Esophagus muscularis mucosa (tissue), 4 donors: ENCODE results near the gene IGLL5. TPM values are rescaled to one million over a fixed set of nuclear protein-coding genes. Genes with fewer than 3 reads are reported as not detected.

Experiments
- DNase-seq: peaks from one replicate; pipeline ENCODE4 v3.0.0-alpha.2; 2017; ENCODE audit errors: extremely low spot score
- H3K27ac ChIP-seq, 4 donors: fragments of 200-600 bp; sonication (generic); replicated peaks in 1 of 4; 1 replicate in 3 of 4; 2 replicates in 1 of 4; pipeline ENCODE4 v1.5.1; 2016 to 2019; ENCODE audit warnings: mild to moderate bottlenecking in 1 of 4
- H3K27me3 ChIP-seq, 4 donors: fragments of 200-600 bp; sonication (generic); one replicate each; pipeline versions ENCODE4 v1.5.1 to v1.6.0; 2016 to 2019
- H3K36me3 ChIP-seq, 4 donors: fragments of 200-600 bp; sonication (generic); one replicate each; pipeline ENCODE4 v1.5.1; 2016 to 2019
- H3K4me1 ChIP-seq, 4 donors: fragments of 200-600 bp; sonication (generic); one replicate each; pipeline ENCODE4 v1.5.1; 2016 to 2019
- H3K4me3 ChIP-seq, 4 donors: fragments of 200-600 bp; sonication (generic); 1 replicate in 2 of 4; 2 replicates in 2 of 4; pipeline ENCODE4 v1.5.1; 2016 to 2019; ENCODE audit warnings: mild to moderate bottlenecking in 4 of 4, moderate library complexity in 1 of 4
- H3K9me3 ChIP-seq, 4 donors: fragments of 200-600 bp; sonication (generic); 1 replicate in 3 of 4; 2 replicates in 1 of 4; pipeline ENCODE4 v1.5.1; 2016 to 2019
- EP300 ChIP-seq: sonication (generic); formaldehyde crosslinking; IDR thresholded peaks from one replicate; pipeline ENCODE4 v1.6.1; 2017; ENCODE audit warnings: antibody characterized with exemption
- POLR2A ChIP-seq: fragments of 450-650 bp; IDR thresholded peaks from one replicate; pipeline ENCODE4 v1.6.1; 2017; ENCODE audit warnings: antibody characterized with exemption, moderate library complexity, mild to moderate bottlenecking, low read depth
- POLR2AphosphoS5 ChIP-seq, 2 donors: sonication (generic); formaldehyde crosslinking; IDR thresholded peaks; one replicate each; pipeline ENCODE4 v1.6.1; 2017; ENCODE audit warnings: antibody characterized with exemption in 2 of 2
- WGBS: methylation state at CpG from one replicate; pipeline ENCODE4 v1.1.5; 2018; 5-methylcytosine and 5-hydroxymethylcytosine counted together
- intact Hi-C: fragments of 100-400 bp; cut with DNase I; formaldehyde crosslinking; loops from one replicate; pipeline ENCODE4 v1.15.1; 2023
- total RNA-seq, 4 donors: library from RNA; depleted of rRNA; stranded (reverse); fragments of >200 nt; gene quantifications; one replicate each; pipeline versions ENCODE4 v1.1.0 to v1.2.1, GENCODE V29; 2016
- TF ChIP-seq, protein P1 (sequence below), 3 experiments: fragments of 200-600 bp in 2 of 3; fragments of 450-650 bp in 1 of 3; sonication (generic) in 2 of 3; IDR thresholded peaks; one replicate each; pipeline ENCODE4 v1.5.1; 2017 to 2019; ENCODE audit warnings: antibody characterized with exemption in 3 of 3, mild to moderate bottlenecking in 2 of 3, moderate library complexity in 1 of 3

The IGLL5 gene
- total RNA-seq, 4 donors from 2014 or later, result 0.39 to 1.3 (median 0.80) TPM; not detected in 1

DNA sequence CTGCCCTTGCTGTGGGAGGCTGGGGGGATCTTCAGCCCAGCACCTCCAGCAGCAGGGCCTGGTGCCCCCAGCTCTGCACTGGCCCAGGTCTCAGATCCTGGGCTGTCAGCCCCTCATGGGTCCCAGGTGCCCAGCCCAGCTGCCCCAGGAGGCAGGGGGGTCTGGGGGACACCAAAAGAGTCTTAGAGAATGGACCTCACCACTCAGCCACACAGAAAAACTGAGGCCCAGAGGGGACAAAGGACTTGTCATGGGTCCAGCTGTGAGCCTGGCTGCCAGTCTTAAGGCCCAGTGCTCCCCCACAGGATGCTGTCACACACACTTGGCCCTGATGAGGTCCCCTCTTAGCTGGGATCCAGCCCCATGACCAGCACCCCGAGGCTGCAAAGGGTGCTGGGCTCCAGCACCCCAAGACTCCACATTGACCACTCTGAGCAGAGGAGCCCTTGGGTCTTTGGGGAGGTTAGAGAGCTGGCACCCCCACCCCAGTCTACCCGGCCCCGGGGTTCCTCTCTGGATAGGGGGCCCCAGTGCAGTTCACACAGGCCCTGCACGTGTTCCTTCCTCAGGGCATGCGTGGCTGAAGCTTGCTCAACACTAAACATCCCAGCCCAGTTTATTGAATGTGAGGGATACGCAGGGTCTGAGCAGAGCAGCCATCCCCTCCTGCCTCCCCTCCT lies 54.4 kb downstream of the IGLL5 start:
- 94% methylated on average over 5 of the region's 6 CpGs for WGBS
- TF ChIP-seq POLR2A (no peak), POLR2AphosphoS5 (IDR thresholded peaks at IDR 0.05) (no peak), EP300 (no peak)
- TF ChIP-seq, protein P1, sequence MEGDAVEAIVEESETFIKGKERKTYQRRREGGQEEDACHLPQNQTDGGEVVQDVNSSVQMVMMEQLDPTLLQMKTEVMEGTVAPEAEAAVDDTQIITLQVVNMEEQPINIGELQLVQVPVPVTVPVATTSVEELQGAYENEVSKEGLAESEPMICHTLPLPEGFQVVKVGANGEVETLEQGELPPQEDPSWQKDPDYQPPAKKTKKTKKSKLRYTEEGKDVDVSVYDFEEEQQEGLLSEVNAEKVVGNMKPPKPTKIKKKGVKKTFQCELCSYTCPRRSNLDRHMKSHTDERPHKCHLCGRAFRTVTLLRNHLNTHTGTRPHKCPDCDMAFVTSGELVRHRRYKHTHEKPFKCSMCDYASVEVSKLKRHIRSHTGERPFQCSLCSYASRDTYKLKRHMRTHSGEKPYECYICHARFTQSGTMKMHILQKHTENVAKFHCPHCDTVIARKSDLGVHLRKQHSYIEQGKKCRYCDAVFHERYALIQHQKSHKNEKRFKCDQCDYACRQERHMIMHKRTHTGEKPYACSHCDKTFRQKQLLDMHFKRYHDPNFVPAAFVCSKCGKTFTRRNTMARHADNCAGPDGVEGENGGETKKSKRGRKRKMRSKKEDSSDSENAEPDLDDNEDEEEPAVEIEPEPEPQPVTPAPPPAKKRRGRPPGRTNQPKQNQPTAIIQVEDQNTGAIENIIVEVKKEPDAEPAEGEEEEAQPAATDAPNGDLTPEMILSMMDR (IDR thresholded peaks at IDR 0.05), result no peak
- peak; percentile 90 for DNase-seq
- no peaks in the 10 kb centered on the region for H3K4me1 ChIP-seq
- H3K9me3 ChIP-seq, result no peaks in the 10 kb centered on the region
- H3K4me3 ChIP-seq, result no peak overlapping the region
- intact Hi-C loops, result no loop called here
- H3K27me3 ChIP-seq, result peaks cover 0 to 26% (median 0%) of the 10 kb centered on the region in 4 donors
- H3K36me3 ChIP-seq, result no peaks in the 10 kb centered on the region
- no peak overlapping the region for H3K27ac ChIP-seq

DNA sequence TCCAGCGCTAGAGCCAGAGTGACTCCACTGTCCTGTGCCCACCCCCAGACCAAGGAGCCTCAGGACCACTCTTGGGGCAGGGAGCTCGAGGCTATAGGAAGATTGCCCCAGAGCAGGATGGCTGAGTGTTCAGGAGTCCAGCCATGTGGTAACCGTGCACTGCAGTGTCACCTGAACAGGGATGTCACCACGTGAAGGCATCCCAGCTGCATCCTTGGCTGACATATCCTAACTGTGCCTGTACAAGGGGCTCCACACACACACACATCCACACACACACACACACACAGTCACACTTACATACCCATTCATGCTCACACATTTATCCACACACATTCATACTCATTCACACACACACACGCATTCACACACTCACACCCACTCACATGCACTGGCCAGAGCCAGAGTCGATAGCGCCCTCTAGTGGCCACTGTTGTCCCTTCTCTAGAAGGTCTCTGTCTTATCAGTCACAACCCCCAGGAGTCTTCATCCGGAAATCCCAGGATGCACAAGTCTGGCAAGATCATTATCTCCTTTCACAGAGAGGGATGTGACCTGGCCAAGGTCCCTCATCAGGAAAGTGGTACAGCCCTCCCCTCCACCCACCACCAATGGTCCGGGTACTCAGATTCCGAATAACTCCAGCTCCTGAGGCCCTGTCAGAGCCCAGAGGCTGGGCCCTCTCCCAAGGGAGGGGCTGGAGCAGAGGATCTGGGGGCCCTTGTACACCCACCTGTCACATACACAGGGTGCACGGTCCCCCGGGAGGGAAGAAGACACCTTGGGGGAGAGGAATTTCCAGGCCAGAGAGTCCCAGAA lies 55.1 kb downstream of the IGLL5 start:
- DNase-seq, result peak; percentile 90
- 53% methylated on average over 12 of the region's 12 CpGs for WGBS
- Histone ChIP-seq H3K27me3 (peaks cover 0 to 26% (median 0%) of the 10 kb centered on the region in 4 donors), H3K4me3 (no peak overlapping the region), H3K27ac (no peak overlapping the region), H3K36me3 (no peaks in the 10 kb centered on the region), H3K4me1 (no peaks in the 10 kb centered on the region), H3K9me3 (no peaks in the 10 kb centered on the region)
- TF ChIP-seq, protein P1 (IDR thresholded peaks at IDR 0.05), result peak; percentile 34 to 52 (median 44)
- no peak for TF ChIP-seq POLR2A
- no peak for TF ChIP-seq POLR2AphosphoS5 (IDR thresholded peaks at IDR 0.05)
- no peak for TF ChIP-seq EP300
- intact Hi-C loops, result no loop called here

DNA sequence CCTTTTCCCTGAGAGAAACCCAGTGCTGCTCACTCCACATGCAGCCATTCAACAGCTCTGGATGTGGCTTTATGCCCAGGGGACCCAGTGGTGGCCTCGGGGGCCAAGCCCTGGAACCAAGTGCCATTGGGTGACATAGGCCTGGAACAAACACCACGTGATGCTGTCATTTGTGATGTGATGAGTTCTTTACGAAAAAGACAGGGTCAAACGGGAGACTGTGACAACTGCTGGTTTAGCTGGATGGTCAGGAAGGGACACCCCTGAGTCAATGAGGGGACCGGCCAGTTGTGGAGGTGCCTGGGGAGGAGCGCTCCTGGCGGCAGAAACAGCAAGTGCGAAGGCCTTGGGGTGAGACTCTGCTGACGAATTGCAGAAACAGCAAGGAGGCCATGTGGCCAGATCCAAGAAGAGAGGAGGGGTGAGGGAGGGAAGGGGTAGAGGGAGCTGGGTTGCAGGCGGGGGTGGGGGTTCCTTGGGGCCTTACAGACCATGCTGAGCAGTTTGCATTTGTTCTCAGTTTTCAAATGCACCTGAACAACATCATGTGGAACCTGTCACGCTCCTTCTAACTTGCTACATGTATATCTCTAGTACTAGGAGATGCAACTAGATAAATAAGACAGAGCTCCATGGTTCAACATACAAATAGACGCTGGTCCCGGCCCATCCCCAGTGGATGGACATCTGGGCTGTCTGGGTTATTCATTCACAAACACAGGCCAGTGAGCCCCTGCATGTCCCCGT lies 56.1 kb downstream of the IGLL5 start:
- no peaks in the 10 kb centered on the region for H3K4me1 ChIP-seq
- intact Hi-C loops, result no loop called here
- 86% methylated on average over 14 of the region's 14 CpGs for WGBS
- H3K9me3 ChIP-seq, result no peaks in the 10 kb centered on the region
- H3K4me3 ChIP-seq, result no peak overlapping the region
- no peak overlapping the region for H3K27ac ChIP-seq
- H3K36me3 ChIP-seq, result no peaks in the 10 kb centered on the region
- DNase-seq, result peak; percentile 81
- peaks cover 0 to 34% (median 0%) of the 10 kb centered on the region in 4 donors for H3K27me3 ChIP-seq
- TF ChIP-seq POLR2A (no peak), POLR2AphosphoS5 (IDR thresholded peaks at IDR 0.05) (no peak), EP300 (no peak)
- TF ChIP-seq, protein P1 (IDR thresholded peaks at IDR 0.05), result no peak

- intact Hi-C loops, result no loop called here
- Histone ChIP-seq H3K4me3 (no peak overlapping the region), H3K27ac (no peak overlapping the region), H3K27me3 (peaks cover 0 to 42% (median 0%) of the 10 kb centered on the region in 4 donors), H3K9me3 (no peaks in the 10 kb centered on the region), H3K36me3 (no peaks in the 10 kb centered on the region), H3K4me1 (no peaks in the 10 kb centered on the region)
- peak; percentile 79 for DNase-seq
- WGBS, result 62% methylated on average over 8 of the region's 18 CpGs
- TF ChIP-seq POLR2AphosphoS5 (IDR thresholded peaks at IDR 0.05), result no peak
- TF ChIP-seq, protein P1 (IDR thresholded peaks at IDR 0.05), result no peak
- no peak for TF ChIP-seq EP300
- TF ChIP-seq POLR2A, result no peak
Measured at GRCh38 chr22:22944268-22944985, 56.8 kb downstream of the IGLL5 start.
